Endothelial cell of umbilical vein (primary cell): ENCODE data around the gene FIG4. TPM values are rescaled to one million over a fixed set of nuclear protein-coding genes. Genes with fewer than 3 reads are reported as not detected.

Experiments used
- BruUV-seq: library from RNA; stranded (reverse); fragments of 400-500 nt; replicated peaks from 2 replicates; lab custom pipeline; 2021; lab: Mats Ljungman, UMichigan
- CTCF ChIA-PET: fragments of 300-600, 350-600 bp; sonication (Branson Sonifier 250); formaldehyde crosslinking; loops from one replicate; lab custom pipeline; 2021; ENCODE audit warnings: antibody characterized with exemption, inconsistent platforms; lab: Charles Lee
- POLR2A ChIA-PET: fragments of 300-600, 350-600 bp; sonication (Branson Sonifier 250); formaldehyde crosslinking; loops from one replicate; lab custom pipeline; 2021; ENCODE audit warnings: antibody characterized with exemption, inconsistent platforms; lab: Charles Lee
- DNase-seq: peaks from one replicate; pipeline ENCODE4 v3.0.0-alpha.2; 2011; ENCODE audit warnings: low read depth, low spot score
- FAIRE-seq: peaks from 2 replicates; lab custom pipeline; 2011; peaks lifted over from hg19 to GRCh38; lab: Jason Lieb, UNC
- H2AFZ ChIP-seq: 2 replicates; pipeline ENCODE4 v1.6.0; 2012; ENCODE audit warnings: low read depth, low read length, control low read depth, inconsistent platforms
- H3K27ac ChIP-seq: 2 replicates; pipeline ENCODE4 v1.5.1; 2011; ENCODE audit warnings: low read depth, mild to moderate bottlenecking, control low read depth, low read length, moderate library complexity; ENCODE audit not compliant: insufficient read depth
- H3K27me3 ChIP-seq, 2 experiments: 2 replicates each; pipeline versions ENCODE4 v1.6.0 to v1.6.1; 2011; ENCODE audit warnings: low read length in 2 of 2, mixed read lengths in 1 of 2; ENCODE audit not compliant: control insufficient read depth in 2 of 2, insufficient read depth in 2 of 2
- H3K36me3 ChIP-seq, 2 experiments: 2 replicates in 1 of 2; 3 replicates in 1 of 2; pipeline ENCODE4 v1.5.1; 2011; ENCODE audit warnings: low read length in 2 of 2, mild to moderate bottlenecking in 1 of 2, moderate library complexity in 1 of 2; ENCODE audit not compliant: control insufficient read depth in 2 of 2, insufficient read depth in 2 of 2; ENCODE audit errors: extremely low read depth in 1 of 2
- H3K4me1 ChIP-seq: 3 replicates; pipeline ENCODE4 v1.5.1; 2011; ENCODE audit warnings: mild to moderate bottlenecking, low read length; ENCODE audit not compliant: control insufficient read depth, insufficient read depth; ENCODE audit errors: extremely low read depth
- H3K4me2 ChIP-seq: 2 replicates; pipeline ENCODE4 v1.6.1; 2011; ENCODE audit warnings: low read length, control low read depth, mixed read lengths; ENCODE audit not compliant: insufficient read depth
- H3K4me3 ChIP-seq, 3 experiments: fragments of 200-600 bp in 1 of 3; sonication (generic), shearing (Covaris generic) in 1 of 3; replicated peaks in 1 of 3; 2 replicates each; pipeline ENCODE4 v1.5.1; 2011 to 2016; ENCODE audit warnings: control low read depth in 3 of 3, low read length in 3 of 3, mild to moderate bottlenecking in 2 of 3, inconsistent platforms in 1 of 3, low read depth in 1 of 3, moderate library complexity in 1 of 3; ENCODE audit not compliant: insufficient read depth in 1 of 3
- H3K79me2 ChIP-seq: 2 replicates; pipeline ENCODE4 v1.6.0; 2012; ENCODE audit warnings: low read length, inconsistent platforms; ENCODE audit not compliant: control insufficient read depth, insufficient read depth
- H3K9ac ChIP-seq: replicated peaks from 2 replicates; pipeline ENCODE3; 2011; ENCODE audit warnings: low read length, control low read depth; ENCODE audit not compliant: insufficient read depth; ENCODE audit errors: extremely low read depth
- H3K9me1 ChIP-seq: replicated peaks from 3 replicates; pipeline ENCODE4 v1.6.0; 2011; ENCODE audit warnings: mild to moderate bottlenecking, low read length; ENCODE audit not compliant: control insufficient read depth, insufficient read depth; ENCODE audit errors: extremely low read depth
- H3K9me3 ChIP-seq: replicated peaks from 2 replicates; pipeline ENCODE4 v1.5.1; 2012; ENCODE audit warnings: low read length, inconsistent platforms; ENCODE audit not compliant: control insufficient read depth, insufficient read depth
- H4K20me1 ChIP-seq: replicated peaks from 2 replicates; pipeline ENCODE3; 2011; ENCODE audit warnings: mild to moderate bottlenecking, low read length; ENCODE audit not compliant: control insufficient read depth, insufficient read depth; ENCODE audit errors: extremely low read depth
- CTCF ChIP-seq, 2 donors: IDR thresholded peaks; 1 replicate in 1 of 2; 2 replicates in 1 of 2; pipeline ENCODE4 v1.5.1; 2011; ENCODE audit warnings: low read length in 2 of 2, mild to moderate bottlenecking in 2 of 2, moderate library complexity in 2 of 2, control low read depth in 1 of 2, inconsistent platforms in 1 of 2, low read depth in 1 of 2; ENCODE audit not compliant: insufficient read depth in 1 of 2; ENCODE audit errors: extremely low read depth in 1 of 2
- EZH2 ChIP-seq: IDR thresholded peaks from 2 replicates; pipeline ENCODE4 v1.6.1; 2012; ENCODE audit warnings: borderline replicate concordance, low read depth, mild to moderate bottlenecking, moderate library complexity, low read length, inconsistent platforms; ENCODE audit not compliant: severe bottlenecking
- FOS ChIP-seq: IDR thresholded peaks from 2 replicates; pipeline ENCODE4 v1.6.1; 2011; ENCODE audit warnings: mild to moderate bottlenecking, low read length, moderate library complexity, borderline replicate concordance; ENCODE audit not compliant: insufficient read depth
- GATA2 ChIP-seq: IDR thresholded peaks from 2 replicates; pipeline ENCODE4 v1.7.0; 2011; ENCODE audit warnings: low read depth, mild to moderate bottlenecking, moderate library complexity, mixed read lengths, low read length; ENCODE audit not compliant: insufficient read length, insufficient read depth
- JUN ChIP-seq: IDR thresholded peaks from 2 replicates; pipeline ENCODE4 v1.6.1; 2011; ENCODE audit warnings: borderline replicate concordance, low read depth; ENCODE audit not compliant: insufficient read length, insufficient read depth
- MYC ChIP-seq: IDR thresholded peaks from one replicate; pipeline ENCODE4 v1.6.1; 2011; ENCODE audit warnings: mild to moderate bottlenecking, low read depth, low read length
- POLR2A ChIP-seq: IDR thresholded peaks from 2 replicates; pipeline ENCODE4 v1.6.1; 2012; ENCODE audit warnings: low read depth, mild to moderate bottlenecking, control low read depth, low read length
- POLR2AphosphoS5 ChIP-seq: IDR thresholded peaks from 2 replicates; pipeline ENCODE4 v1.6.1; 2012; ENCODE audit warnings: low read depth, mild to moderate bottlenecking, control low read depth, low read length, moderate library complexity; ENCODE audit not compliant: insufficient read depth
- dilution Hi-C: fragments of 300-500 bp; cut with MboI; formaldehyde crosslinking; loops from one replicate; pipeline ENCODE4 v1.15.0; 2019; ENCODE audit warnings: low sequenced_read_pairs; ENCODE audit not compliant: extremely low pct_ligation_motif_present
- intact Hi-C: fragments of 100-400 bp; cut with micrococcal nuclease; formaldehyde crosslinking; loops from one replicate; pipeline ENCODE4 v1.10.0; 2022
- polyA plus RNA-seq, 4 experiments: library from polyadenylated mRNA; depleted of rRNA in 3 of 4; stranded (reverse) in 3 of 4; unstranded in 1 of 4; fragments of >200 nt; gene quantifications; 2 replicates each; pipeline versions ENCODE4 v1.2.1 to v1.2.3, GENCODE V29; 2011 to 2012; ENCODE audit warnings: missing spikeins in 1 of 4
- total RNA-seq: library from RNA; stranded (reverse); gene quantifications from 2 replicates; pipeline ENCODE4 v1.2.3, GENCODE V29; 2021
- TF ChIP-seq, protein P1 (sequence below): IDR thresholded peaks from 2 replicates; pipeline ENCODE4 v1.6.1; 2011; ENCODE audit not compliant: insufficient read depth, insufficient read length

The FIG4 gene
- total and polyA plus RNA-seq, 2 donors (not counting 3 experiments of a cell fraction or from before 2014, with no cell fraction given): 7.9 to 12.2 TPM

DNA sequence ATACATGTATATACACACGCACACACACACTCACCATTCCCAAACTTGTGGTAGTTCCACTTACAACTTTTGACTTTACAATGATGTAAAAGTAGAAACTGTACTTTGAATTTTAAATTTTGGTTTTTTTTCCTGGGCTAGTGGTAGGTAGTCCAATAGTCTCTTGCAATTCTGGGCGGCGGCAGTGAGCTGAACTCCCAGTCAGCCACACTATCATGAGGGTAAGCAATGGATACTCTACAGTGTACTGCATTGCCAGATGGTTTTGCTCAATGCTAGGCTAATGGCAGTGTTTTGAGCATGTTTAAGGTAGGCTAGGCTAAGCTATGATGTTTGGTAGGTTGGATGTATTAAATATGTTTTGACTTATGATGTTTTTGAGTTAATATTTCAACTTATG, 150.8 kb downstream of the FIG4 start:
- no peak for TF ChIP-seq FOS
- TF ChIP-seq POLR2A: no peak
- TF ChIP-seq, protein P1, sequence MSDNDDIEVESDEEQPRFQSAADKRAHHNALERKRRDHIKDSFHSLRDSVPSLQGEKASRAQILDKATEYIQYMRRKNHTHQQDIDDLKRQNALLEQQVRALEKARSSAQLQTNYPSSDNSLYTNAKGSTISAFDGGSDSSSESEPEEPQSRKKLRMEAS: no peak
- TF ChIP-seq CTCF (IDR thresholded peaks at IDR 0.05; ENCODE audit: extremely low read depth in 1 of 2, insufficient read depth in 1 of 2, low read depth in 1 of 2, low read length in 2 of 2): no peak
- no peak for TF ChIP-seq GATA2
- no peak for TF ChIP-seq JUN
- no peak for TF ChIP-seq EZH2
- TF ChIP-seq POLR2AphosphoS5: no peak
- no peak for TF ChIP-seq MYC
- no TSS peak for BruUV-seq
- dilution Hi-C loops (no loop called here), intact Hi-C loops (no loop called here)
- Histone ChIP-seq H3K4me2 (no peak overlapping the region), H2AFZ (no peak overlapping the region), H3K36me3 (no peaks in the 10 kb centered on the region), H3K9me3 (no peaks in the 10 kb centered on the region), H3K9ac (no peak overlapping the region), H3K9me1 (no peaks in the 10 kb centered on the region), H4K20me1 (no peaks in the 10 kb centered on the region), H3K4me1 (no peaks in the 10 kb centered on the region), H3K27me3 (peaks cover 0 to 2% of the 10 kb centered on the region in 2 experiments), H3K4me3 (no peak overlapping the region), H3K27ac (no peak overlapping the region), H3K79me2 (no peaks in the 10 kb centered on the region)
- DNase-seq (no peak), FAIRE-seq (no peak)
- CTCF ChIA-PET: interaction anchor here (1.3 kb wide), 1 partner anchor 198 kb away, joined by 4 read pairs; no protein-coding TSS in a partner anchor
- POLR2A ChIA-PET: no interaction called here
